HG03565 (cell line): ENCODE results near the gene UCP2.
"Not testable (repeated sequence)": the region's sequence is repeated elsewhere in the genome, so short reads cannot be mapped to it uniquely, and the experiment has no call there.

ENCODE experiments used
- ATAC-seq: cut with Tn5 transposase; IDR thresholded peaks from one replicate; pipeline ENCODE4 v1.9.1; 2021; ENCODE audit warnings: mild to moderate bottlenecking, moderate library complexity; ENCODE audit not compliant: unreplicated experiment

Gene UCP2

DNA sequence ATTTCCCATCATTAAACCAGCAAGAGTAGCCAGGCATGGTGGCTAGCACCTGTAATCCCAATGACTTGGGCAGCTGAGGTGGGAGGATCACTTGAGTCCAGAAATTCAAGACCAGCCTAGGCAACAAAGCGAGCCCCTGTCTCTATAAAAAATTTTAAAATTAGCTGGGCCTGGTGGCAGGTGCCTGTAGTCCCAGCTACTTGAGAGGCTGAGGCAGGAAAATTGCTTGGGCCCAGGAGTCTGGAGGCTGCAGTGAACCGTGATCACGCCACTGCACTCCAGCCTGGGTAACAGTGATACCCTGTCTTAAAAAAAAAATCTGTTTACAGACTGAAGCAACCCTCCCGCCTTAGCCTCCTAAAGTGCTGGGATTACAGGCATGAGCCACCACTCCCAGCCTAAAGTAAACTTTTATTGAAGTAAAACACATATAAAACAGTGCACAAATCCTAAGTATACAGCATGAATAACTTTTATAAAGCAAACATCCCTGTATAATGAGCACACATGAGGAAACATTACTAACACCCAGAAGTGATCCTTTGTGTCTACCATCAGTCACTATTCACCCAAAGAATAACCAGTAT lies 13.6 kb upstream of the UCP2 start:
- no peak for ATAC-seq

DNA sequence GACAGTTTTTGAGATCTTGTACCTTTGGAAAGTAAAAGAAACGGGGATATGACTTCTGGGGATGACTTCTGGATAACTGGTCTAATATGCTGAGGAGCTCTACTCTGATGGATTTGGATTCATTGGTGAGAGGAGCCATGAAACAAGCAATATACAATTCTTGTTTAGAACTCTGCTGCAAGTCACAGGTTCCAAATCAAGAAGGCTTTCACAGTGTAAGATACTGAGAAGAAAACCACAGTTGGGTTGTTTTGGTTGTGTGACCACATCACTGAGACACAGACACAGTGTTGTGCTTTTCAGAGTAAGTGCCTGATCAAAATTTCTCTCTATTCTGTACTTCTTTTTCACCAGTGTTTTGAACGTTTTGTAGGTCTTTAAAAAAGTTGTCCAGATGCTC lies 13.1 kb upstream of the UCP2 start:
- no peak for ATAC-seq

DNA sequence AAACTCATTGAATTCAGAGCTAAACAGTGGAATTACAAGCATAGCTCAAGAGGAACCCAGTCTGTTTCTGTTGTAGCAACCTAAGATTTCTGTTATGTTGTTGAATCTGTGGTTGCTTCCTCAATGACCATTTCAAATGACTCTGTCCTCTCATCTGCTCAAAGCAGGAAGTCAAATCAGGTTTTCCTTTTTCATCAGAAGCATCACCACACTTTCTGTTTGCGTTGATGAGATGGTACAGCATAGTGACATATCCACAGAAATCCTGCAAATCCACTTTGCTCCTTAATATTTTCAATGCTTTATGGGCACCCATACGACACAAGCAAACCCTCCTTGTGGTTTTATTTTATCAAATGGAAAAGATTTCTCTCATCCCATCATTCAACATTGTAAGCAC lies 12.6 kb upstream of the UCP2 start:
- peak; percentile 47 for ATAC-seq

DNA sequence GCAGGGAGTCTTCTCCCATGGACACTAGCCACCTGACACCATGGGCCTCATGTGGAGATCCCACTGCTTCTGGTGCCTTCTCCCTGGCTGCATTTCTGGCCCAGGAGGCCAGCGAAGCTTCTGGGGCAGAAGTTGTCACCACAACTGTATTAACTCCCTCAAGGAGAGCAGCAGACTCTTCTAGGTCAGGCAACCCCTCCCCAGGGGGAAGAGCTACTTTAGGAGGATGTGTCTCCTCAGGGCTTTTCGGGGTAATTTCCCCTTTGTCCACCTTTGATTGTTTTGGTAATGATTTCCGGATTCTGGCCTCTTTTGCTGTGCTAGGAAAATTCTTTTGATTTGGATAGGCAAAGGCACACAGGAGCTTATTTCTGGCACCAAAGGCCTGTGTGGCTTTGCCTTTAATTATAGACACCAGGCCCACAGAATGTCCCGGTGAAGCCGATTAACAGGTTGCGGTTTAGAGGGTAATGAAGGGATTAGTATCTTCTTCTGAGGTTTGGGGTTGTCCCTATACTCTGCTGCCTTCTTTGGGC lies 8.9 kb upstream of the UCP2 start:
- no peak for ATAC-seq

DNA sequence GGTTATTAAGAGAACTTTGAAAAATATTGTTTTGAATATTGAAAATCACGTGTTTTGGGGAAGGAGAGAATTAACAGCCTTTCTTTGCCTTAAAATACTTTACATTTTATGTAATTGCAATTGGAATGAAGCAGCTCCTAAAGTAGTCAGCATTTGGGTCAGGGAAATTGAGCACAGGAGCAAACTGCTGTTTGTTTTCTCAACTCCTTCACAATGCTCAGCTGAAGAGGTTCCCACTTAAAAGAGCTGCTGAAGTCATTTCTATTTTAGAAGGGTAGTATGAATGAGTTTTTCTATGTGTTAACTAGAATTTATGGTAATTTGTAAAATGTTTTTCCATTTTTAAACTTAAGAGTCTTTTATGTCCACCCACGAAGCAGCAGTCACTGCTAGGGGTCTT lies 8.1 kb upstream of the UCP2 start:
- no peak for ATAC-seq

DNA sequence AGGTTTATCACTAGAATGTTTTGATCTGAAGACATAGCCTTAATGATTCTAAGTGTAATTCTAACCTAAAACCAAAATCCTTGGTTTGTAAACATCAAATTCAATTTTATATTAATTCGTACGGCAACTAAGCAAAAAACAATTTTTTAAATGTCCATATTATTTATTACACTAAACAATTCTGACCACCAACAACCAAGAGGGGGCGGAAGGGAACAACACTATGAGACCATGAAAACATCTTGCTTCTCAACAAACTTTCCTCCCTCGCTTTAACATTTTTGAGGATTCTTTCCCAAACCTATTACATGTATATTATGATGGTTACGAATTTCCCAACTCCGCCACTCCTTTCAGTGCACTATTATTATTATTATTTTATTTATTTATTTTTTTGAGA lies 6.5 kb upstream of the UCP2 start:
- ATAC-seq: no peak

DNA sequence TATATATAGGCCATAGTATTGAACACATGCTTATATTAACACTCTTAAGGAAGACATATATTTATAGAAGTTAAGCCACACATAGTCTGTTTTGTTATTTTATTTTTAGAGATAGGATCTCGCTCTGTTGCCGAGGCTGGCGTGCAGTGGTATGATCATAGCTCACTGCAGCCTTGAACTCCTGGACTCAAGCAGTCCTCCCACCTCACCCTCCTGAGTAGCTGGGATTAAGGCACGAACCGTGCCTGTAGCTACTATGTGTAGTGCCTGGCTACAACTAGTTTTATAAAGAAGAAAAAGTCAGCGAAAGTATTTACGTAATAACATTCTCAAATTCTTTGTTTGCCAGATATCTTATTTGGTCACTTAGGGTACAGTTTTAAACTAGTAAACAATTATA lies 5.6 kb upstream of the UCP2 start:
- ATAC-seq: no peak

DNA sequence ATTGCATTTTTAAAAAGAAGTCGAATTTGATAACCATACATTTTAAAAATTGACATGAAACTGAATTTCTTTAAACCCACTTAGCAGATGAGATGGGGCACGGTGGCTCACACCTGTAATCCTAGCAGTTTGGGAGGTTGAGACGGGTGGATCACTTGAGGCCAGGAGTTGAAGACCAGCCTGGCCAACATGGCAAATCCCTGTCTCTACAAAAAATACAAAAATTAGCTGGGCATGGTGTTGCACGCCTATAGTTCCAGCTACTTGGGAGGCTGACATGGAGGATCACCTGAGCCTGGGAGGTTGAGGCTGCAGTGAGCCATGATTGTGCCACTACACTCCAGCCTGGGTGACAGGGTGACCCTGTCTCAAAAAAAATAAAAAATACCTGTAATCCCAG lies 3.0 kb upstream of the UCP2 start:
- ATAC-seq: not testable (repeated sequence)

DNA sequence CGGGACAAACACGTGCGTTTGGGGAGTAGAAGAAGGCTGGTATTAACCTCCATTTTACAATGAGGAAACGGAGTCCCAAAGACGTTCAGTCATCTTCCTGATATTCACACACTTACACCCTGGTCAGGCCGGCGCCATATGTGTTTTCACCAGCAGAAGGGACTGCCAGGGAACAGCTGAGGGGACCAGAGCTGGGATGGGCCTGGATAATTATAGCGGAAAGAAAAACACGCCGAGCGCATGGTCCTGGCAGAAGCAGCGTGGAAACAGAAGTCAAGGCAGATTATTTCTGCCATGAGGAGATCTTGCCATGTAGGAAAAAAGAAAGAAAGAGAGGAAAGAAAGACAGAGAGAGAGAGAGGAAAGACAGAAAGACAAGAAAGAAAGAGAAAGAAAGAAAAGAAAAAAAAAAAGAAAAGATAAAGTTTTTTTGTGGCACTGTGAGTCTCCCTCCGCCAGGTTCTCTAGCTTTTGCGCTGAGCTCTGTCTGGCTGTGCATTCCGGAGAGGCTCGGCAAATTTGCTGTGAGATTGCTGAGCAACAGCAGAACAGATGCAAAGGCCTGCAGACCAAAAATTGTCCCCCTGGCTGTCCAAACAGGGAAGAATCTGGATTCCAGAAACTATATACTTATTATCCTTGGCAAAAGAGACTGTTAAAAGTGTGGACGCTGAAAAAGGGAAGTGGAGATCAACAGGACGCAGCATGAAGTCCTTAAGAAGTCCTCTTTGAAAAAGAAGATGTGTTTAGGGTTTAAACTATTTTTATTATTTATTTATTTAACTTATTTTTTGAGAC lies 1.3 kb upstream of the UCP2 start:
- ATAC-seq: no peak

DNA sequence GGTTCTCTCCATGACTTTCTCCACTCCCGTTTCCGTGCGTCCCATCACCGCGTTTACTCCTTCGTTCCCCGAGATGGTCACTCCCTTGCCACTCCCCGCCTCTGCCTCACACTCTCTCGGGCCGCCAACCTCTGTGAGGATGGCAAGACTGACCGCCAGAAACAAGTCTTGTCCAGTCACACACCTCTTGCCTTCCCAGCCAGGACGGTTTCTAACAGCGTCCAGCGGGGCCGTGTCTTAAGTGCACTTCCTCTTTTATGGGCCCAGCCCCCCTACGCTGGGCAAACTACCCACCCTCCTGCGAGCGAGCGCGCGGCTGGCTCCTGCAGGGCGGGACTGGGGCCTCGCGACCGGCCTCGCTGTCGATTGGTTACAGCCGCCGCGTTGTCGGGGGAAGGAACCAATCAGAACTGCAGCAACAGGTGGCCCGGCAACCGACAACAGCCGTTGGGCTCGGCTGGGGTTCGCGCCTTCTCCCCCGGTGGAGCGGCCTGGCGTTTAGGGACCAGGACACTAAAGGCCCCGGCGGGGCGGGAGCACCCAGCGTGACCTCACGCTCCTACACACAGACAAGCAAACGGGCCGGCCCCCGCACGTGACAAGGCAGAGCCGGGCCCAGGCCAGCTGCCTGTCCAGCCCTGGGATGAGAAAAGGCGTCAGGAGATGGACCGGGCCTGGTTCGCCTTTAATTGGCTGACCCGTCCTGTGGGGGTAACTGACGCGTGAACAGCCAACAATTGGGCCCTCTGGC lies 522 bp upstream of the UCP2 start:
- peak; percentile 75 for ATAC-seq

DNA sequence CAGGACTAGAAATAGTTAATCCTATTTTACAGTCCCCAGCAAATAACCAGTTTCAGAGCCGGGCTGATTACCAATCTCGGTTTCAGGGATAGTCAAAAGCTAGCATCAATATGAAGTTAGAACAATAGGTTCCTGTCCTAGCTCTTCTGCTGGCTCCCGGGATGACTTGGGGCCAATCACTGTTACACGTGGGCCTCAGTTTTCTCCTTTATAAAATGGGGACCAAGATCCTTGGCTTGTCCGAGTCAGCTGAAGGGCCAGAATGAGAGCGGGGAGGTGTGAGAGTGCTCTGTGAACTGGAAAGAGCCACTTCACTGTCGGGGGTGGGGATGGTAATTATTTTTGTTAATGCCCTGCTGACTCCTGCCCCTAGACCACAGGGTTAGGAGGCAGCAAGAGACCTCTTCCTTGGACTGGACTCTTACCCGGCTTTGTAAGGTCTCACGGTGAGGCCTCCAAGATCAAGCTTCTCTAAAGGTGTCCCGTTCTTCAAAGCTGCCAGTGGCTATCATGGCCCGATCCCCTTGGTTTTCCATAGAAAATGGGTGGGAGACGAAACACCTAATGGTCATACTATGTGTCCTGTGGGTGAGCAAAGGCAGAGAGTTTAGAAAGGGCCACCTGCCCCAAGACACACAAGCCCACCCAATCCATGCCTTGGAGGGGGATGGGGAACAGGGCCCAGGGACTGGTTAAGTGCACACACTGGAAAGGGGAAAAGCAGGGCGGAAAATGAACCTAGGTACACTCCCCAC lies 1.4 kb downstream of the UCP2 start:
- ATAC-seq: no peak

DNA sequence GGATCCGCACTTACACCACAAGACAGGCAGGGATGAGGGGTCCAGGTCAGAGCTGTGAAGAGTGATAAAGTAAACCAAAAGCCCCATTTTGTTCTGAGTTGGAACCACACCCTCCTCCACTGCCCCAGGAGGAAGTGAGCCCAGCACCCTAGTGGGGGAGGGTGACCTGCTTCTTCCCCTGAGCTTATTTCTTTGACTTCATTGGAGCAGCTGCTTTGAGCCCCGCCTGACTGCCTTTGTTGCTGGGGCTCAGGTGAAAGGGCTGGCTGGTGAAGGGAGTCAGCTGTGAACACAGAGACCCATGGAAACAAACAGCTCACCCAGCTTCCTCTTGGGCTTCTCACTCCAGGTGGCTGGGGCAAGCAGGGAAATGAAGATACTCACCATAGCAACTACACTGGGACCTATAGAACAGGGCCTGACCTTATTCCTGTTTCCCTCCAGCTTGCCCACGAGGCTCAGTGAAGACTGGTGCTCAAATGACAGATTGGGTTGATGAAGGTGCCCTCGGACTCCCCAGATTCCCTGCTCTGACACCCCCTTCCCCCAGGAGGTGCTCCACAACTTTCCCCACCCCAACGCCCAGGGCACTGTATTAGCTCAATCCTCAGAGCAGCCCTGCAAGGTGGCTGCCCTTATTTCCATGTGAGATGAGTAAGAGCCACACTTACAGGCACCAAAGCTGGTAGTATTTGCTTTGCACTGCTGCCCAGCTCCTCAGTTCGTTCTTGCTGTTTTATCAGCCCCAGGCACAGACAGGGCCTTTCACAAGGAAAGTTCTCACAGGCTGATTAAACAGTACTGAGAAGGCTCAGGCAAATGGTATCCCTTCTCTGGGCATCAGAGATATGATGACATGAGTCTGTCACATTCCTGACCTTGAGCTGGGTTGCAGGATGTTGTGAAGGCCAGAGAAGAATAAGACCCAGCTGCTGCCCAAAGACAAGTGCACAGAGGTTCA lies 2.4 kb downstream of the UCP2 start:
- ATAC-seq: peak; percentile 30

DNA sequence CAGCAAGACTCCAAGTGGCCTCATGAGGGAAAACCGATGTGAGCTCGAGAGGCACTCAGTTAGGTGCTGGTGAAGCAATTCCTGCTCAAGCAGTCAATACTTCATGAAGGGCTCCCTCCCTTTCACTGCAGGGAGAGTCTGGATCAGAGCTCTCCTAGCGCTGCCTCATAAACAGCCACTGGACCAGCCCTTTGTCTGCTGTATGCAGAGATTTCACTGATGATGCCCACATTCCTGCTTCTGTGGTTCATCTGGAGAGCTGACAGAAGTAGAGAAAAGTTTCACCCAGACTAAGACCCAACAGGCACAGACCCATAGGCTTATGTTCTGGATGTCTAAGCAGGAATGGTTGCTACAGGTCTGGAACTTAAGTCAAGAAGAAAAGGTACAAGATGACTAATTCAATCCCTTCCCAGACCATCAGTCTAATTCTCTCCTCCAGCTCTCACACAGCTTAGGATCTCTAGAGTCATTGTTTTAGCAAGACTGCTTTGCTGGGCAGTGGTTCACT lies 4.0 kb downstream of the UCP2 start:
- ATAC-seq: no peak

DNA sequence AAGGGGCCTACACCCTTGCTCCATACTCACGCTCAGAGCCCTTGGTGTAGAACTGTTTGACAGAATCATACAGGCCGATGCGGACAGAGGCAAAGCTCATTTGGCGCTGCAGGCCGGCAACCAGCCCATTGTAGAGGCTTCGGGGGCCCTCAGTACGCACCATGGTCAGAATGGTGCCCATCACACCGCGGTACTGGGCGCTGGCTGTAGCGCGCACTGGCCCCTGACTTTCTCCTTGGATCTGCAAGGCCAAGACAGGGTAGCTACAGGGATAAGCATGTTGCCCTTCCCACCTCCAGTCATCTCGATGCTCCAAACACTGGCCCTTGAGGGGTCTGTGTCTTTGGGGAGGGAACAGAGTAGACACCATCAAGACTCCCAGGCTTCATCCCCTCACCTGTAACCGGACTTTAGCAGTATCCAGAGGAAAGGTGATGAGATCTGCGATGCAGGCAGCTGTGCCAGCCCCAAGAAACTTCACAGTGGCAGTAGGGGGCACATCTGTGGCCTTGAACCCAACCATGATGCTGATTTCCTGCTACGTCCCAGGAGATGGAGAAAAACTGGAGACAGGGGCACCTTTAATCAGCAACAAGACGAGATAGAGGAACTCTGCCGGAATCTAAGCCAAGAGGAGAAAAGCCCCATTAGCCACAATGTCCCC lies 4.7 kb downstream of the UCP2 start:
- no peak for ATAC-seq

DNA sequence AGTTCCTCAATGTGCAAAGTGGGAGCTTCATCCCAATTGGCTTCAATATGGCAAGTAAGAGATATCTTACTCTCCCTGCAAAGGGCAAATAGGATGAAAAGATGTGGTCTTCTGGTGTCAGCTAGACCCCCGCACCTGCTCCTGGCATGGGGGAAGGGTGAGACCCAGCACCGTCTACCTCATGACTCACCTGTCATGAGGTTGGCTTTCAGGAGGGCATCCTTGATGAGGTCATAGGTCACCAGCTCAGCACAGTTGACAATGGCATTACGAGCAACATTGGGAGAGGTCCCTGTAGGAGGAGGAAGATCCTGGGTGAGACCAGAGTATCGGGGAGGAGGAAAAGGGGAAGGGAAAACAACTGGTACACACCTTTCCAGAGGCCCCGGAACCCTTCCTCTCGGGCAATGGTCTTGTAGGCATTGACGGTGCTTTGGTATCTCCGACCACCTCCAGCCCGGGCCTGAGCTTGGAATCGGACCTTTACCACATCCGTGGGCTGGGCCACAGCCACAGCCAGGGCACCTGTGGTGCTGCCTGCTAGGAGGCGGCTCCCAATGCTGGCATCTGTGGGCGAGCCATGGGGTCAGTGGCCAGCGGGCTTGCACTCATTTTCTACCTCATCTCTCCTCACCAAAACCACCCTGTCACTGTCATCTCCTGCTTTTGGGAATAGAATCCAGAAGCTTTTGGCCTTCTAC lies 6.0 kb downstream of the UCP2 start:
- no peak for ATAC-seq

DNA sequence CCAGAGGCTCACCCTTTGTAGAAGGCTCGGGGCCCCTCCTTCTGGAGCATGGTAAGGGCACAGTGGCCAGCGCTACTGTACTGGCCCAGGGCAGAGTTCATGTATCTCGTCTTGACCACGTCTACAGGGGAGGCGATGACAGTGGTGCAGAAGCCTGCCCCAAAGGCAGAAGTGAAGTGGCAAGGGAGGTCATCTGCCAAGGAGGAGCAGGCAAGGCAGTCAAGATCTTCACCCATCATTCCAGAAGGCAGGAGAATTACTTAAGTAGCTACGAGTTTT lies 7.2 kb downstream of the UCP2 start:
- no peak for ATAC-seq

DNA sequence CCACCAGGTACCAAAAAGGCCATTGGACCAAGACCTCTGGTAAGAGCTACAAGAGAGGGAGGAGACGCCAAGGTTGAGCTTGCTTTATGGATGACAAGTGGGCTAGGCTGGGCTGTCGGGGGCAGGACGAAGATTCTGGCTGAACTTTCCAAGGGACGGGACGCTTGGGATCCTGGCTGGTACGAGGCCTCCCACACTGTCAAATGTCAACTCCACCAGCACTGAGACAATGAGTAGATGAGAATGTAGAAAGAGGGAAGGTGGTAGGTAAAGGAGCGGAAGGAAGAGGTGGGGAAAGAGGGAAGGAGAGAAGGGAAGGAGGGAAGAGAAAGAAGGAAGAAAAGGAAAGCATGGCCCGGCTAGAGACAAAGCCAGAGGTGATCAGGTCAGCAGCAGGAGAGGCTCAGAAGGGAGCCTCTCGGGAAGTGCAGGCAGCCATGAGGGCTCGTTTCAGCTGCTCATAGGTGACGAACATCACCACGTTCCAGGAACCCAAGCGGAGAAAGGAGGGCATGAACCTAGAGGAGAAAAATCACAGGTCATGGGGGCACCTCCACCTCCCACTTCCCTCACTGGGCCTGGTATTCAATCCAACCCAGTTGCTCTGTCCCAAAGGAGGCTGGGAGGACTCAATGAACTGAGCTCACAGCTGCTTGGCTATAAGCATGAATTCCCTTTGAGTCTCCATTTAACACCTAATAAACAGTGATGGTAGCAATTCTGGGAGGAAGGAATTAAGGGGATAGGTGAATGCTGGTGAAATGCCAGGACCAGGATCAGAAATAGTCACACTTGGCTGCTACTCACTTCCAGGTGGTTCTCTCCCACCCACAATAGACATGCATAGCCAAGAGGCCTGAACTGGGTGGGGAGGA lies 7.8 kb downstream of the UCP2 start:
- no peak for ATAC-seq
